NCI-H526 (cell line): ENCODE results near the gene TMIGD2.

ENCODE experiments used
- DNase-seq, 2 experiments: peaks; one replicate each; lab custom pipeline; 2025; lab: John Stamatoyannopoulos, UW

TMIGD2 gene

DNA sequence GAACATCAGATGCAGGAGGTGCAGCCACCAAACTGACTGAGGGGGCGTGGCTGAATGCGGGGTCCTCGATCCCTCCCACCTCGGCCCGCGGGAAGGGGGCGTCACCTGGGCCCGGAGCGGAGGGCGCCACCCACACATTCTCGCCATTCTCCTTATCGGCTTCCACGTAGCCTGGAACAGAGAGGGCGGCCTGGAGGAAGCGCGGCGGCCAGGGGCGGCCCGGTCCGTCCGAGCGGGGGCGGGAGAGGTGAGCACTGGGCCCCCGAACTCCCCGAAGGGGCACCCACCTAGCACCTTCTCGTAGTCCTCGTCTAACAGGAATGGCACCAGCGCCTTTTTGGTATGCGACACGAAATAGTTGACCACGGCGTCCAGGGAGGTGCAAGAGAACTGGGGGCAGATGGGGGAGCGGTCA lies 24.7 kb upstream of the TMIGD2 start:
- no peak for DNase-seq

- no peak for DNase-seq
Observed at GRCh38 chr19:4326215-4326836, 24.1 kb upstream of the TMIGD2 start.

GRCh38 chr19:4324228-4324627 lies 22.0 kb upstream of the TMIGD2 start:
- DNase-seq = no peak

GRCh38 chr19:4323692-4324091 lies 21.5 kb upstream of the TMIGD2 start:
- DNase-seq = no peak

DNA sequence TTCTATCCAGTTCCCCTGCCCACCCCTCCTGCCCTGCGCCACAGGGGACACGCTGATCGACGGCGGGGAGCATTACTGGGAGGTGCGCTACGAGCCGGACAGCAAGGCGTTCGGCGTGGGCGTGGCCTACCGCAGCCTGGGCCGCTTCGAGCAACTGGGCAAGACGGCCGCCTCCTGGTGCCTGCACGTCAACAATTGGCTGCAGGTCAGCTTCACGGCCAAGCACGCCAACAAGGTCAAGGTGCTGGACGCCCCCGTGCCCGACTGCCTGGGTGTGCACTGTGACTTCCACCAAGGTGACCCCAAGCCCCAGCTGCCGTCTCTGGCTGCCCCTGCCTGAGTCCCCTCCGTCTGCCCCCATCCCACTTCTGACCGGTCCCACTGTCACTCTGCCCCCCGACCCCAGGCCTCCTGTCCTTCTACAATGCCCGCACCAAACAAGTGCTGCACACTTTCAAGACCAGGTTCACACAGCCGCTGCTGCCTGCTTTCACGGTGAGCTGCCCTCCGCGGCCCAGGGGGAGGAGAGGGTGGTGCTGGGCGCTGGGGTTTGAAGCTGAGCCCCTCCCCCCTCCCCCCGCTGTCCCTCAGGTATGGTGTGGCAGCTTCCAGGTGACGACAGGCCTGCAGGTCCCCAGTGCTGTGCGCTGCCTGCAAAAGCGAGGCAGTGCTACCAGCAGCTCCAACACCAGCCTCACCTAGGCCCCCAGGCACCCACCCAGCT lies 20.9 kb upstream of the TMIGD2 start:
- DNase-seq = peak in 1 of 2 experiments; percentile 52

DNA sequence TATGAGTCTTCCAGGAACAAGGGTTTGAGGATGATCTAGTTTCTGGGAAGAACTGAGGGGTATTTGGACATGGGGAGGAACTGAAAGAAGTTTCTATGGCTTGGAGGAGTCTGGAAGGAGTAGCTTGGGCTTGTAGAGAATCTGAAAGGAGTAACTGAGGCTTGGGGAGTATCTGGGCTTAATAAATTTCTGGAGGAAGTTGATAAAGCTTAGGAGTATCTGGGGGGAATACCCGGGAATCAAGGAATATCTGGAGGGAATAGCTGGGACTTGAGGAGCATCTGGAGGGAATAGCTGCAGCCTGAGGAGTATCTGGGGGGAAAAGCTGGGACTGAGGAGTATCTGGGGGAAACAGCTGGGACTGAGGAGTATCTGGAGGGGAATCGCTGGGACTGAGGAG lies 18.2 kb upstream of the TMIGD2 start:
- DNase-seq = no peak

GRCh38 chr19:4319067-4319718 lies 17.0 kb upstream of the TMIGD2 start:
- DNase-seq = no peak

GRCh38 chr19:4318460-4318859 lies 16.3 kb upstream of the TMIGD2 start:
- DNase-seq = no peak

GRCh38 chr19:4316956-4317355 lies 14.8 kb upstream of the TMIGD2 start:
- no peak for DNase-seq

DNA sequence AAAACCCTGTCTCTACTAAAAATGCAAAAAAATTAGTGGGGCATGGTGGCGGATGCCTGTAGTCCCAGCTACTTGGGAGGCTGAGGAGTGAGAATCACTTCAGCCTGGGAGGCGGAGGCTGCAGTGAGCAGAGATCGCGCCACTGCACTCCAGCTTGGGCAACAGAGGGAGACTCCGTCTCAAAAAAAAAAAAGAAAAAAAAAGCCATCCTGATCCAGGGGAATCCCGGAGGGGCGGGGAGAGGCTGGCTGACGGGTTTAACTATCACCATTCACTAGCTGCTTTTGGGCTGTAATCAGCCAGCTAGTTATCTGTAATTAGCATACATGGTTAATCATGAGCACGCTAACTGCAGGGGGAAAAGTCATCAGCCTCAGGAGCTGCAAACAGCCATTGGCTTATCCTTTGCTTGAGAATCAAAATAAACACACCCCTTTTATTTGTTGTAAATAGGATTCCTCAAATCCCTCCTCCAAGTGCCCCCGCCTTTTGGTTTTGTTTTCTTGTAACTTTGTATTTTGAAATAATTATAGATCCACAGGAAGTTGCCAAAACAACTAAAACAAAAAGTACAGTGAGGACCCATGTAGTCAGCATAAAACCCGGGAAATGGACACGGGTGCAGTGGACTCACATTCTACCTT lies 11.8 kb upstream of the TMIGD2 start:
- no peak for DNase-seq

DNA sequence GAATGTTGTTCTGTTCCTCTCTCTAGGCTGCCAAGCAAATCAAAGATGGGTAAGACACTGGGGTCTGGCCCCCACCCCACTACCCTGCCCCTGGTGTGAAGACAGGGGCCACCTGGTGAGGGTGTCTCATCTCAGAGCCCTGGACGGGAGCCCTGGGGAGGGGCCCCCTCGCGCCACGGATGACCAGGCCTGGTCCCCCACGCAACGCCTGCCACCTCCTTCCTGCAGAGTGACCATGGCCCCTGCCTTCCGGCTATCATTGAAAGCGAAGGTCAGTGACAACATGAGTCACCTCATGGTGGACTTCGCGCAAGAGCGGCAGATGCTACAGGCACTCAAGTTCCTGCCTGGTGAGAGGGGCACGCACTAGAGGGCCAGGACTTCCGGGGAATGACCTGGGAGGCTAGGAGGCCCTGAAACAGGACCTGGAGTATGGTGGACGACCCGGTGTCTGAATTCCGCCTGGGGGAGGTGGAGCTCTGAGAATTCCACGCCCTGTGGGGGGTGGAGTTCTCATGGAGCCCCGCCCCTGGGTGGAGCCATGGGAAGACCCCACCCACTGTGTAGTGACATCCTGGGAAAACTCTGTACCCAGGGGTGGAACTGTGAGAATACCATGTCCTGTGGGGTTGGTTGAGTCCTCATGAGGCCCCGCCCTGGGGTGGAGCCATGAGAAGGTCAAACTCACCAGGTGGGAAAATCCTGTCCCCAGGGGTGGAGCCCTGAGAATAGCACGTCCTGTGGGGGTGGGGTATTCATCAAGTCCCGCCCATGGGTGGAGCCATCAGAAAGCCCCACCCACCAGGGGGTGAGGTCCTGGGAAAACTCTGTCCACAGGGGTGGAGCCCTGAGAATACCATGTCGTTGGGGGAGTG lies 8.3 kb upstream of the TMIGD2 start:
- DNase-seq = peak in 1 of 2 experiments; percentile 20

- no peak for DNase-seq
Observed at GRCh38 chr19:4305659-4306058, 3.5 kb upstream of the TMIGD2 start.

DNA sequence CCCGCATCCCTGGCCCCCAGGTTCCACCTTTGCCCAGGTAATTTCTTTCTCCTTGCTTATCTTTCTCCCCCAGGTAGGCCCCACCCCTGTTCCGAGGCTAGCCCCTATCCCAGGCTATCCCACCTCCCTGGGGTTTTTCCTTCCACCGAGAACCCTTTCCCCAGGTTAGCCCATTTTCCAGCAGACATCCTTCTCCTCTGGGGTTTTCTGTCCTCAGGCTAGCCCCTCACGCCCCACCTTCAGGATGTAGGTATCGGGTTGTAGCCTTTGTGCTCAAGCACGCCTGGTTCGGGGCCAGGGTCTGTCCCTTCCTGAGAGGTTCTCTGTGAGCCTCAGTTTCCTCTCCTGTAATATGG lies 3.0 kb upstream of the TMIGD2 start:
- DNase-seq = peak in 1 of 2 experiments; percentile 9

- peak in 1 of 2 experiments; percentile 78 for DNase-seq
Observed at GRCh38 chr19:4304538-4305256, 2.5 kb upstream of the TMIGD2 start, which contains the start of gene FSD1. Gene FSD1, plus strand, starts transcription at chr19:4304598. Its CDS starts 149 bp downstream, at chr19:4304747.

GRCh38 chr19:4303819-4304537 lies 1.8 kb upstream of the TMIGD2 start:
- peak in 1 of 2 experiments; percentile 18 for DNase-seq

- no peak for DNase-seq
Observed at GRCh38 chr19:4301590-4302242, 473 bp downstream of the TMIGD2 start.

DNA sequence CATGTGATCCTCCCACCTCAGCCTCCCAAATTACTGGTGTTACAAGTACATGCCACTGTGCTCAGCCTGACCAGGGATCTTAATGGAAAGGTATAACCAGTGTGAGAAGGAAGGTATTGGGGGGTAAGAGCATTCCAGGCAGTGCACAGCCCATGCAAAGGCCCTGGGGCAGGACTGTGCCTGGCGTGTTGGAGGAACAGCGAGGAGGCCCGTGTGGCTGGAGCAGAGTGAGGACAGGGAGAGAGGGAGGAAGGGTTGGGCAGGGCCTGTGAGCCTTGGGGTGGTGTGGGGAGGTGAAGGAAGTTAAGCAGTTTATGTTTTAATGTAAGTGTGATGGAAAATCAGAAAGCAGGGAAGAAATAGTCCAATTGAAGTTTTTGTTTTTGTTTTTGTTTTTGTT lies 1.6 kb downstream of the TMIGD2 start:
- no peak for DNase-seq

DNA sequence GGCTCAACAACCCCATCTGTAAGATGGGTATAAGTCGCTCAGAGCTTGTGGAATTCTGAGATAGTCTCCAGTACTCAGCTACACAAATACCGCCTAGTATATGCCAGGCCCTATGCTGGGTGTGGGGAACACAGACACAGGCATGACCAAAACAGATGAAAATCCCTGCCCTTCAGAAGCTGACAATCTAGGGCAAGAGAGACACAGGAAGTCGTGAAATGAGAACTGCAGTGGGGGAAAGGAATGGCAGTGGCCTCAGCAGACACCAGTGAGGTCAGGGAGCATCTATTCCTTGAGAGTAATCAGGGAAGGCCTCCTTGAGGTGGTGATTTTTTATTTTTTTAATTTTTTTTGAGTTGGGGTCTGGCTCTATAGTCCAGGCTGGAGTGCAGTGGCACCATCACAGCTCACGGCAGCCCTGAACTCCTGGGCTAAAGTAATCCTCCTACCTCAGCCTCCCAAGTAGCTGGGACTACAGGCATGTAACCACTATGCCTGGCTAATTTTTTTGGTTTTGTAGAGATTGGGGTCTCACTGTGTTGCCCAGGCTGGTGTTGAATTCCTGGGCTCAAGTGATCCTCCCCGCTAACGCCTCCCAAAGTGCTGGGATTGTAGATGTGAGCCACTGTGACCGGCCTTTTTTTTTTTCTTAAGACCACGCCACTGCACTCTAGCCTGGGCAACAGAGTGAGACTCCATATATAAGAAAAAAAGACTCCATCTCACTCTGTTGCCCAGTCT lies 3.2 kb downstream of the TMIGD2 start:
- no peak for DNase-seq
